GM23338 (cell line): Measurements from ENCODE around the gene LENEP. TPM values are rescaled to one million over a fixed set of nuclear protein-coding genes. Genes with fewer than 3 reads are reported as not detected.

Experiments
- ATAC-seq: fragments of 200-7000 bp; cut with Tn5 transposase; 3 replicates; pipeline ENCODE4 v1.9.1; 2020
- DNase-seq: peaks from one replicate; pipeline ENCODE4 v3.0.0-alpha.2; 2015; ENCODE audit warnings: low spot score
- H2AFZ ChIP-seq: fragments of 200-600 bp; sonication (generic); 2 replicates; pipeline ENCODE4 v1.8.0; 2016; ENCODE audit warnings: antibody characterized with exemption, mild to moderate bottlenecking, moderate library complexity
- H3F3A ChIP-seq: fragments of 200-600 bp; sonication (generic); replicated peaks from 2 replicates; pipeline ENCODE4 v1.8.0; 2017; ENCODE audit warnings: antibody characterized with exemption, mixed run types, low read depth
- H3K27ac ChIP-seq: fragments of 200-600 bp; sonication (generic); 2 replicates; pipeline ENCODE4 v1.6.1; 2016; ENCODE audit warnings: low read depth
- H3K27me3 ChIP-seq: fragments of 200-600 bp; sonication (generic); 2 replicates; pipeline ENCODE4 v1.8.0; 2016; ENCODE audit warnings: mild to moderate bottlenecking, mixed run types, moderate library complexity; ENCODE audit not compliant: insufficient read depth
- H3K36me3 ChIP-seq: fragments of 200-600 bp; sonication (generic); 2 replicates; pipeline ENCODE4 v1.8.0; 2016; ENCODE audit warnings: mild to moderate bottlenecking; ENCODE audit not compliant: insufficient read depth
- H3K4me1 ChIP-seq: fragments of 200-600 bp; sonication (generic); 2 replicates; pipeline ENCODE4 v1.8.0; 2016; ENCODE audit warnings: mild to moderate bottlenecking, moderate library complexity; ENCODE audit not compliant: insufficient read depth
- H3K4me2 ChIP-seq: fragments of 200-600 bp; sonication (generic); 2 replicates; pipeline ENCODE4 v1.7.1; 2017; ENCODE audit warnings: mixed run types
- H3K4me3 ChIP-seq: fragments of 200-600 bp; sonication (generic); 2 replicates; pipeline ENCODE4 v1.6.1; 2016; ENCODE audit warnings: mixed run types
- H3K79me2 ChIP-seq: fragments of 200-600 bp; sonication (generic); replicated peaks from 2 replicates; pipeline ENCODE4 v1.8.0; 2017; ENCODE audit warnings: mild to moderate bottlenecking; ENCODE audit not compliant: insufficient read depth
- H3K9me2 ChIP-seq: fragments of 200-600 bp; sonication (generic); 2 replicates; pipeline ENCODE4 v1.8.0; 2017; ENCODE audit not compliant: insufficient read depth
- H4K20me1 ChIP-seq: fragments of 200-600 bp; sonication (generic); replicated peaks from 2 replicates; pipeline ENCODE4 v1.8.0; 2017; ENCODE audit warnings: mild to moderate bottlenecking; ENCODE audit not compliant: insufficient read depth
- H3K27ac Mint-ChIP-seq: 2 replicates; pipeline ENCODE4 v1.8.0; 2020; ENCODE audit warnings: inconsistent platforms, mild to moderate bottlenecking, moderate library complexity, mixed read lengths
- H3K27me3 Mint-ChIP-seq: 3 replicates; pipeline ENCODE4 v1.8.0; 2022; ENCODE audit warnings: low read depth, mild to moderate bottlenecking, moderate library complexity, mixed read lengths, inconsistent platforms; ENCODE audit not compliant: insufficient read depth, poor library complexity
- H3K36me3 Mint-ChIP-seq: 3 replicates; pipeline ENCODE4 v1.8.0; 2021; ENCODE audit warnings: low read depth, mild to moderate bottlenecking, inconsistent platforms, moderate library complexity, mixed read lengths
- H3K4me1 Mint-ChIP-seq: 3 replicates; pipeline ENCODE4 v1.8.0; 2020; ENCODE audit warnings: mild to moderate bottlenecking, inconsistent platforms, mixed read lengths
- H3K4me3 Mint-ChIP-seq: 3 replicates; pipeline ENCODE4 v1.8.0; 2021; ENCODE audit warnings: moderate library complexity, mild to moderate bottlenecking, inconsistent platforms, mixed read lengths
- H3K9me3 Mint-ChIP-seq: 3 replicates; pipeline ENCODE4 v1.8.0; 2020; ENCODE audit warnings: moderate library complexity, mild to moderate bottlenecking, inconsistent platforms, mixed read lengths
- CREB1 ChIP-seq: fragments of 250-450 bp; sonication (Bioruptor Pico); IDR thresholded peaks from 2 replicates; pipeline ENCODE4 v1.5.0; 2020; ENCODE audit warnings: low read depth, mild to moderate bottlenecking, moderate library complexity
- EZH2 ChIP-seq: fragments of 200-600 bp; sonication (generic); IDR thresholded peaks from one replicate; pipeline ENCODE4 v1.8.0; 2017; ENCODE audit warnings: antibody characterized with exemption, mild to moderate bottlenecking, low read depth; ENCODE audit not compliant: unreplicated experiment
- NANOG ChIP-seq: IDR thresholded peaks from 2 replicates; pipeline ENCODE4 v1.6.1; 2016; ENCODE audit warnings: antibody characterized with exemption, borderline replicate concordance
- POLR2AphosphoS5 ChIP-seq: IDR thresholded peaks from 2 replicates; pipeline ENCODE4 v1.6.1; 2016; ENCODE audit warnings: antibody characterized with exemption, low read depth
- STAT1 ChIP-seq: IDR thresholded peaks from one replicate; pipeline ENCODE4 v1.6.1; 2016; ENCODE audit warnings: antibody characterized with exemption; ENCODE audit not compliant: unreplicated experiment
- ZNF331 ChIP-seq: fragments of 250-450 bp; sonication (Bioruptor Pico); IDR thresholded peaks from 2 replicates; pipeline ENCODE4 v1.5.0; 2020; ENCODE audit warnings: low read depth, mild to moderate bottlenecking, moderate library complexity
- polyA plus RNA-seq: library from polyadenylated mRNA; unstranded; fragments of >200 nt; fragmentation: Nextera tagmentation; extraction: Ambion mirVana; gene quantifications from 2 replicates; pipeline ENCODE4 v1.2.1, GENCODE V29; 2016
- total RNA-seq: library from RNA; depleted of rRNA; stranded (reverse); fragments of >200 nt; shearing (Covaris generic); gene quantifications from 2 replicates; pipeline ENCODE4 v1.2.3, GENCODE V29; 2014
- TF ChIP-seq, protein P1 (sequence below), 2 experiments: fragments of 200-600 bp in 1 of 2; sonication (generic) in 1 of 2; conservative IDR thresholded peaks; 2 replicates each; pipeline versions ENCODE4 v1.5.1 to v1.6.1; 2016 to 2017; ENCODE audit warnings: antibody characterized with exemption in 2 of 2, low read depth in 2 of 2, mild to moderate bottlenecking in 2 of 2, moderate library complexity in 1 of 2
- TF ChIP-seq, protein P2 (sequence below): fragments of 250-450 bp; sonication (Bioruptor Pico); IDR thresholded peaks from 2 replicates; pipeline ENCODE4 v1.5.0; 2020; ENCODE audit warnings: mild to moderate bottlenecking, moderate library complexity
- TF ChIP-seq, protein P3 (sequence below): IDR thresholded peaks from 2 replicates; pipeline ENCODE4 v1.6.1; 2016; ENCODE audit warnings: antibody characterized with exemption

LENEP gene
- total and polyA plus RNA-seq, 2 experiments from 2014 or later = 1.6 TPM; not detected in 1

DNA sequence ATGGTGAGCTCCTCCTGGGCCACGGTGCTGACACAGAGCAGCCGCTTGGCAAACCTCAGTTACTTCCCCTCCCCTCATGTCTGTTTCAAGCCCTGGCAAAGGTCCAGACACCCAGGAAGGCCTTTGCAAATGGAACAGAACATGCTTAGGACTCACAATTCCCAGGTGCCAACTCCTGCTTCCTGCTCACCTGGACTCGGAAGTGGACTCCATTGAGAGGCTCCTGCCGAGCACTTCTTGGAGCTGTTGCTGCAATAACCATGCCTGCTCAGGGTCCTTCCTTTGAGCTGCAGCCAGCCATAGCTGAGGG lies 29.5 kb downstream of the LENEP start:
- H3K27ac ChIP-seq = no peak overlapping the region
- TF ChIP-seq, protein P1, sequence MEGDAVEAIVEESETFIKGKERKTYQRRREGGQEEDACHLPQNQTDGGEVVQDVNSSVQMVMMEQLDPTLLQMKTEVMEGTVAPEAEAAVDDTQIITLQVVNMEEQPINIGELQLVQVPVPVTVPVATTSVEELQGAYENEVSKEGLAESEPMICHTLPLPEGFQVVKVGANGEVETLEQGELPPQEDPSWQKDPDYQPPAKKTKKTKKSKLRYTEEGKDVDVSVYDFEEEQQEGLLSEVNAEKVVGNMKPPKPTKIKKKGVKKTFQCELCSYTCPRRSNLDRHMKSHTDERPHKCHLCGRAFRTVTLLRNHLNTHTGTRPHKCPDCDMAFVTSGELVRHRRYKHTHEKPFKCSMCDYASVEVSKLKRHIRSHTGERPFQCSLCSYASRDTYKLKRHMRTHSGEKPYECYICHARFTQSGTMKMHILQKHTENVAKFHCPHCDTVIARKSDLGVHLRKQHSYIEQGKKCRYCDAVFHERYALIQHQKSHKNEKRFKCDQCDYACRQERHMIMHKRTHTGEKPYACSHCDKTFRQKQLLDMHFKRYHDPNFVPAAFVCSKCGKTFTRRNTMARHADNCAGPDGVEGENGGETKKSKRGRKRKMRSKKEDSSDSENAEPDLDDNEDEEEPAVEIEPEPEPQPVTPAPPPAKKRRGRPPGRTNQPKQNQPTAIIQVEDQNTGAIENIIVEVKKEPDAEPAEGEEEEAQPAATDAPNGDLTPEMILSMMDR (conservative IDR thresholded peaks at IDR 0.05; ENCODE audit: low read depth in 2 of 2) = no peak
- no peak for TF ChIP-seq EZH2
- TF ChIP-seq, protein P2, sequence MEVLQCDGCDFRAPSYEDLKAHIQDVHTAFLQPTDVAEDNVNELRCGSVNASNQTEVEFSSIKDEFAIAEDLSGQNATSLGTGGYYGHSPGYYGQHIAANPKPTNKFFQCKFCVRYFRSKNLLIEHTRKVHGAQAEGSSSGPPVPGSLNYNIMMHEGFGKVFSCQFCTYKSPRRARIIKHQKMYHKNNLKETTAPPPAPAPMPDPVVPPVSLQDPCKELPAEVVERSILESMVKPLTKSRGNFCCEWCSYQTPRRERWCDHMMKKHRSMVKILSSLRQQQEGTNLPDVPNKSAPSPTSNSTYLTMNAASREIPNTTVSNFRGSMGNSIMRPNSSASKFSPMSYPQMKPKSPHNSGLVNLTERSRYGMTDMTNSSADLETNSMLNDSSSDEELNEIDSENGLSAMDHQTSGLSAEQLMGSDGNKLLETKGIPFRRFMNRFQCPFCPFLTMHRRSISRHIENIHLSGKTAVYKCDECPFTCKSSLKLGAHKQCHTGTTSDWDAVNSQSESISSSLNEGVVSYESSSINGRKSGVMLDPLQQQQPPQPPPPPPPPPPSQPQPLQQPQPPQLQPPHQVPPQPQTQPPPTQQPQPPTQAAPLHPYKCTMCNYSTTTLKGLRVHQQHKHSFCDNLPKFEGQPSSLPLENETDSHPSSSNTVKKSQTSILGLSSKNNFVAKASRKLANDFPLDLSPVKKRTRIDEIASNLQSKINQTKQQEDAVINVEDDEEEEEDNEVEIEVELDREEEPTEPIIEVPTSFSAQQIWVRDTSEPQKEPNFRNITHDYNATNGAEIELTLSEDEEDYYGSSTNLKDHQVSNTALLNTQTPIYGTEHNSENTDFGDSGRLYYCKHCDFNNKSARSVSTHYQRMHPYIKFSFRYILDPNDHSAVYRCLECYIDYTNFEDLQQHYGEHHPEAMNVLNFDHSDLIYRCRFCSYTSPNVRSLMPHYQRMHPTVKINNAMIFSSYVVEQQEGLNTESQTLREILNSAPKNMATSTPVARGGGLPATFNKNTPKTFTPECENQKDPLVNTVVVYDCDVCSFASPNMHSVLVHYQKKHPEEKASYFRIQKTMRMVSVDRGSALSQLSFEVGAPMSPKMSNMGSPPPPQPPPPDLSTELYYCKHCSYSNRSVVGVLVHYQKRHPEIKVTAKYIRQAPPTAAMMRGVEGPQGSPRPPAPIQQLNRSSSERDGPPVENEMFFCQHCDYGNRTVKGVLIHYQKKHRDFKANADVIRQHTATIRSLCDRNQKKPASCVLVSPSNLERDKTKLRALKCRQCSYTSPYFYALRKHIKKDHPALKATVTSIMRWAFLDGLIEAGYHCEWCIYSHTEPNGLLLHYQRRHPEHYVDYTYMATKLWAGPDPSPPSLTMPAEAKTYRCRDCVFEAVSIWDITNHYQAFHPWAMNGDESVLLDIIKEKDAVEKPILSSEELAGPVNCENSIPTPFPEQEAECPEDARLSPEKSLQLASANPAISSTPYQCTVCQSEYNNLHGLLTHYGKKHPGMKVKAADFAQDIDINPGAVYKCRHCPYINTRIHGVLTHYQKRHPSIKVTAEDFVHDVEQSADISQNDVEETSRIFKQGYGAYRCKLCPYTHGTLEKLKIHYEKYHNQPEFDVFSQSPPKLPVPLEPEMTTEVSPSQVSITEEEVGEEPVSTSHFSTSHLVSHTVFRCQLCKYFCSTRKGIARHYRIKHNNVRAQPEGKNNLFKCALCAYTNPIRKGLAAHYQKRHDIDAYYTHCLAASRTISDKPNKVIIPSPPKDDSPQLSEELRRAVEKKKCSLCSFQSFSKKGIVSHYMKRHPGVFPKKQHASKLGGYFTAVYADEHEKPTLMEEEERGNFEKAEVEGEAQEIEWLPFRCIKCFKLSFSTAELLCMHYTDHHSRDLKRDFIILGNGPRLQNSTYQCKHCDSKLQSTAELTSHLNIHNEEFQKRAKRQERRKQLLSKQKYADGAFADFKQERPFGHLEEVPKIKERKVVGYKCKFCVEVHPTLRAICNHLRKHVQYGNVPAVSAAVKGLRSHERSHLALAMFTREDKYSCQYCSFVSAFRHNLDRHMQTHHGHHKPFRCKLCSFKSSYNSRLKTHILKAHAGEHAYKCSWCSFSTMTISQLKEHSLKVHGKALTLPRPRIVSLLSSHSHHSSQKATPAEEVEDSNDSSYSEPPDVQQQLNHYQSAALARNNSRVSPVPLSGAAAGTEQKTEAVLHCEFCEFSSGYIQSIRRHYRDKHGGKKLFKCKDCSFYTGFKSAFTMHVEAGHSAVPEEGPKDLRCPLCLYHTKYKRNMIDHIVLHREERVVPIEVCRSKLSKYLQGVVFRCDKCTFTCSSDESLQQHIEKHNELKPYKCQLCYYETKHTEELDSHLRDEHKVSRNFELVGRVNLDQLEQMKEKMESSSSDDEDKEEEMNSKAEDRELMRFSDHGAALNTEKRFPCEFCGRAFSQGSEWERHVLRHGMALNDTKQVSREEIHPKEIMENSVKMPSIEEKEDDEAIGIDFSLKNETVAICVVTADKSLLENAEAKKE (CRISPR knock-in tag) = no peak
- no peak overlapping the region for H3K4me3 ChIP-seq
- no peaks in the 10 kb centered on the region for H3F3A ChIP-seq
- H3K79me2 ChIP-seq = no peaks in the 10 kb centered on the region
- ATAC-seq = no peak
- peaks cover 8% of the 10 kb centered on the region for H3K4me1 ChIP-seq
- H3K27me3 ChIP-seq = no peaks in the 10 kb centered on the region
- no peaks in the 10 kb centered on the region for H3K9me3 Mint-ChIP-seq
- peaks cover 4% of the 10 kb centered on the region; the same call in 2 of the 3 replicates for H3K36me3 Mint-ChIP-seq
- H3K9me2 ChIP-seq = no peaks in the 10 kb centered on the region
- no peak overlapping the region for H3K4me3 Mint-ChIP-seq
- H4K20me1 ChIP-seq = 0 out of 2 replicates have a peak, but pooled peaks cover 2% of the 10 kb centered on the region
- H3K27ac Mint-ChIP-seq = no peak overlapping the region
- no peak for DNase-seq
- no peak overlapping the region for H3K4me2 ChIP-seq
- H2AFZ ChIP-seq = no peak overlapping the region
- H3K27me3 Mint-ChIP-seq = peaks cover 23% of the 10 kb centered on the region
- no peaks in the 10 kb centered on the region for H3K36me3 ChIP-seq
- H3K4me1 Mint-ChIP-seq = peaks cover 27% of the 10 kb centered on the region

DNA sequence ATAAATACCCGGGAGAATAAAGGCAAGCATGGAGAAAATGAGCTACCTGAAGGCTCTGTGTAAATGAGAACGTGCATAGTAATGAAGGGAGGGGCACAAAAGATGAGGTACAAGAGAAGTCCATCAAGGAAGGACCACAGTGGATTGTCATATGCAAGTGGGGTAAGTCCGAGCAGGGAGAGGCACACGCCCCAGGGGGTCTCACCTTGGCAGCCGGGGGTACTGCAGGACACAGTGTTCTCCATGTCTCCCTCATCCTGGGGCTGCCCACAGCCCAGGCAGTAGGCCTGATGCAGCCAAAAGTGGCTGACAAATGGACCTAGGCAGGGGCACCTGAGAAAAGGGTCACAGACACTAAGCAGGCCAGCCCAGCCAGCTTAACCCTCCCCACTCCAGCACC lies 30.2 kb downstream of the LENEP start:
- Histone ChIP-seq H3K4me3 (no peak overlapping the region), H4K20me1 (no peaks in the 10 kb centered on the region), H2AFZ (no peak overlapping the region), H3K4me2 (no peak overlapping the region), H3K4me1 (peaks cover under 1% of the 10 kb centered on the region; the same call in 1 of the 2 replicates), H3K79me2 (no peaks in the 10 kb centered on the region), H3K9me2 (no peaks in the 10 kb centered on the region), H3K27me3 (no peaks in the 10 kb centered on the region), H3K27ac (no peak overlapping the region), H3K36me3 (no peaks in the 10 kb centered on the region), H3F3A (no peaks in the 10 kb centered on the region)
- peaks cover 4% of the 10 kb centered on the region; the same call in 2 of the 3 replicates for H3K36me3 Mint-ChIP-seq
- H3K27me3 Mint-ChIP-seq = peaks cover 22% of the 10 kb centered on the region
- no peak overlapping the region for H3K4me3 Mint-ChIP-seq
- H3K4me1 Mint-ChIP-seq = peaks cover 23% of the 10 kb centered on the region
- no peak for DNase-seq
- no peak overlapping the region for H3K27ac Mint-ChIP-seq
- no peak for ATAC-seq
- H3K9me3 Mint-ChIP-seq = no peaks in the 10 kb centered on the region
- TF ChIP-seq, protein P3, sequence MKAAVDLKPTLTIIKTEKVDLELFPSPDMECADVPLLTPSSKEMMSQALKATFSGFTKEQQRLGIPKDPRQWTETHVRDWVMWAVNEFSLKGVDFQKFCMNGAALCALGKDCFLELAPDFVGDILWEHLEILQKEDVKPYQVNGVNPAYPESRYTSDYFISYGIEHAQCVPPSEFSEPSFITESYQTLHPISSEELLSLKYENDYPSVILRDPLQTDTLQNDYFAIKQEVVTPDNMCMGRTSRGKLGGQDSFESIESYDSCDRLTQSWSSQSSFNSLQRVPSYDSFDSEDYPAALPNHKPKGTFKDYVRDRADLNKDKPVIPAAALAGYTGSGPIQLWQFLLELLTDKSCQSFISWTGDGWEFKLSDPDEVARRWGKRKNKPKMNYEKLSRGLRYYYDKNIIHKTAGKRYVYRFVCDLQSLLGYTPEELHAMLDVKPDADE = no peak
- no peak for TF ChIP-seq STAT1
- TF ChIP-seq POLR2AphosphoS5 = no peak
- TF ChIP-seq ZNF331 (CRISPR knock-in tag) = no peak
- no peak for TF ChIP-seq CREB1 (CRISPR knock-in tag)
- no peak for TF ChIP-seq NANOG
- TF ChIP-seq EZH2 = no peak
